AG09319 (cell line): ENCODE data around the gene SALL2.
A peak's percentile ranks its signal among the peaks of the same experiment; 100 is the strongest.

Experiments used
- DNase-seq: peaks from one replicate; pipeline ENCODE4 v3.0.0-alpha.2; 2010; ENCODE audit warnings: low read depth; ENCODE audit errors: extremely low read depth
- CTCF ChIP-seq: IDR thresholded peaks from 2 replicates; pipeline ENCODE4 v1.5.1; 2011; ENCODE audit warnings: low read depth, mild to moderate bottlenecking, inconsistent platforms, low read length, moderate library complexity

SALL2 gene

GRCh38 chr14:21514341-21514740 lies 11.8 kb downstream of the SALL2 start:
- no peak for DNase-seq
- no peak for TF ChIP-seq CTCF

DNA sequence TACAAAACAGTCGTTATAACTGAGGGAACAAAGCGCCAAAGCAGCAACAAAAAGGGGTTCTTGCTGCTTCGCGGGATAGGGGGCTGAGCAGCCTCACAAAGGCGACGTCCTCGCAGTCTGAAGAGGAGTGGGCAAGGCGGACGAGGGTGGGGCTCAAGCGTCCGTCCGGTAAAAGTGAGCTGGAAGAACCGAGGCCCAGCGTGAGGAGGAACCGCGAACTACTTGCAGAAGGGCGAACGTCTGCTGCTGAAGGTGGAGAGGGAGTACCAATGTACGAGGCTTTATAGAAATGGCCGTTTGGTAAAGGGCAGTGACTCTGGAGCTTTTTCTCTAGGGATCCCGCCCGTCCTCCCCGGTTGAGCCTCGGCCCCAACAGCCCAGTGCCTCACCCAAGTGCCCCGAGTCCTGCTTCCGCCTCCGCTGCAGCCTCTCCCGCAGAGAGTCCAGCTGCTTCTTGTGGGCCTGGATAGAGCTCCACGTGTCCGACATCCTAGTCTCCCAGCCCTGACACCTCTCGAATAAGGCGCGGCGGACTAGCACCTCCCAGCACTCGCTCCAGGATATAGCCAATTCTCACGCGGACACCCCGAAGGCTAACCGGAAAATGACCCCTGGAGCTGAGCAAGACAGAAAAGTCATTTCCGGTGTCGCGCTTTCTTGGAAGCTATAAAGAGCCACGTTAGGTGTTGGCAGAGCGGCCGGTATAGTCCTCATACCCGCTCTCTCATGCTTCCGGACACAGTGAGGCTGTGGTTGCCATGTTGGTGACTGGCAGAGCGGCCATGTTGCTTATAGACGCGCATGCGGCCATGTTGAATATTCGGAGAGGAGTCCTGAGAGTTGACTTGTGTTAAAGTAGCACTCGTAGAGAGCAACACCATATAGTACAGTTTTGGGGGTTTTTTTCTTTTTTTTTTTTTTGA lies 15.2 kb downstream of the SALL2 start, which contains the start of gene METTL3:
TSS of gene METTL3 (minus strand) at position 606 of the 923 bp plus-strand sequence. CDS start at position 489, 117 bp downstream.
- TF ChIP-seq CTCF, result no peak
- DNase-seq, result peak; percentile 97

GRCh38 chr14:21509432-21510143 lies 16.6 kb downstream of the SALL2 start:
- DNase-seq, result no peak
- no peak for TF ChIP-seq CTCF

- no peak for TF ChIP-seq CTCF
- no peak for DNase-seq
These were observed 19.6 kb downstream of the SALL2 start for GRCh38 chr14:21506557-21506956.

- no peak for DNase-seq
- TF ChIP-seq CTCF, result no peak
These were observed 21.1 kb downstream of the SALL2 start for GRCh38 chr14:21505012-21505553.

DNA sequence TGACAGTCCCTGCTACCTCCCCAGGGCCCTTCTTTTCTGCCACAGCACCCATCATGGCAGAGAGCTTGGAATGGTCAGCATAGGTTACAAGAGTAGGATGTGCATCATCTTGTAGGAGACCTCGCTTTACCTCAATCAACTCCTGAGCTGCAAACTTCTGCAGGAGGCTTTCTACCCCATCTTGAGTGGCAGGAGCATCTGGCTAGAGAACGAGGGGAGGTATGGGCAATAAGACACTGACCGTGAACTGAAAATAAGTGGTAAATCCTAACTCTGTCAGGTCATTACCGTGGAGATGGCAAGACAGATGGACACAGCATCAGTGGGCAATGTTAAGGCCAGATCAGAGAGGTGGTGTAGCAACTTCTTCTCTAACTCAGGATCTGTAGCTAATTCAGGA lies 22.8 kb downstream of the SALL2 start:
- no peak for DNase-seq
- TF ChIP-seq CTCF, result no peak

GRCh38 chr14:21501568-21501967 lies 24.6 kb downstream of the SALL2 start:
- no peak for DNase-seq

More at GRCh38 chr14:21501568-21501967, 24.6 kb downstream of the SALL2 start:
- TF ChIP-seq CTCF, result no peak
